ENCODE results near the gene ATP8A2.
"Not testable (repeated sequence)": the region's sequence is repeated elsewhere in the genome, so short reads cannot be mapped to it uniquely, and the experiment has no call there.

The ATP8A2 gene

DNA sequence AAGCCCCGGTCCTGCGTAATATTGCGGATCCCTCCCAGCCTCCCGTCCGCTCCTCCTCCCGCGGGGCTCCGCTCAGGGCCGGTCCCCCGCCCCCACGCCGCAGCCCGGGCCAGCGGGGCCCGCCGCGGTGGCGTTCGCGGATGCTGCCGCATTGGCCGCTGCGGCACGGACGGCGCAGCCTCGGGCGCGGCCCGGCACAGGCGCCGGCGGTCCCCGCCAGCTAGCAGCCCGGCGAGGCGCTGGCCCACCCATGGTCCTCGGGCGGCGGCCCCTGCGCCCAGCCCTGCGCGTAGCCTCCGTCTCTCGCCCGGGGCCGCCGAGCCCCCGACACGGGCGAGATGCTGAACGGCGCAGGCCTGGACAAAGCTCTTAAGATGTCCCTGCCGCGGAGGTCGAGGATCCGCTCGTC is at the start of gene ATP8A2:
Gene ATP8A2 (plus strand): TSS at position 100 of the 409 bp plus-strand sequence. CDS start 239 bp downstream, at position 339.
- DNase-seq: peak; percentile 35

DNA sequence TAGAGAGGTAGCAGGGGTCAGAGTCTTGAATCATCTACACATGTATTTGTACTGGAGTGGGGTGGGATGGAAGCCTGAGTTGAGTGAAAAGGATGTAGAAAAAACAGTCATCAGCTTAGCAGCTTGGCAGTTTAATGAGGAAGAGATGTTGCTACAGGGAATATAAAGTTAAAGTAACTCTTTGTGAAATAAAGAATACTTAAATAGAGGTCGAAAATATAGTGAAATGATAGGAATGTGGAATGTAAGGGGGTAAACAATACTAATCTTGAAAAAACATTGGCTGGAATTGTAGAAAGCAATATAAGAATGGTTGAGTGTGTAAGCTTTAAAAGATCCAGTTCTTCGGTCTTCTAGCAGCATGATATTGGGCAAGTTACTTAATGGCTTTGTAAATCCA is 47.7 kb upstream of the ATP8A2 start:
- DNase-seq: no peak

DNA sequence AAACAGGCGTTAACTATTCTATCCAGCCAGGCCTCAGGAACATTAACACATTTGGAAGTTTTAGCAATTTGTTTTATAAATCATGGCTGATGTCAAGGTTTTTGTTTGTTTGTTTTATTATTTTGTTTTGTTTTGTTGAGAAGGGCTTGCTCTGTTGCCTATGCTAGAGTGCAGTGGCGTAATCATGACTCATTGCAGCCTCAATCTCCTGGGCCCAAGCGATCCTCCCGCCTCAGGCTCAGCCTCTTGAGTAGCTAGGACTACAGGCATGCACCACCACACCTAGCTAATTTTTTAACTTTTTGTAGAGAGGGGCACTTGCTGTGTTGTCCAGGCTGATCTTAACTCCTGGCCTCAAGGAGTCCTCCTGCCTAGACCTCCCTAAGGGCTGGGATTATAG is 42.1 kb upstream of the ATP8A2 start:
- no peak for DNase-seq

DNA sequence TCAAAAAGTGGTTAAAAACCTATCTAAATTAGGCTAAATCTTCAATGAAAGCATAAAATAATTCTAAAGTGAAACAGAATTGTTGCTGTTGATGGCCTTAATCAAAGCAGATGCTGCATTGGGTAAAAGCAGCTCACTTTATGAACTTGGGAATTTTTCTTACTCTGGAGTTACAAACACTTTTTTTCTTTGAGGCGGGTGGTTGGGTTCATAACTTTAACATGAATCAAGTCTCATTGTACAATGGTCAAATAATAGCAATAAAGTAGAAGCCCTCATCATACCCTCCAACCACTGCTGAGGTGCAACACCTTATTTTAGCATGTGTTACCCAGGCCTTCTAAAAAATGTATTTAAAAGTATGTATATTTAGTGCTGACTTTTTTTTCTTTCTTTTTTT is 41.2 kb upstream of the ATP8A2 start:
- no peak for DNase-seq

DNA sequence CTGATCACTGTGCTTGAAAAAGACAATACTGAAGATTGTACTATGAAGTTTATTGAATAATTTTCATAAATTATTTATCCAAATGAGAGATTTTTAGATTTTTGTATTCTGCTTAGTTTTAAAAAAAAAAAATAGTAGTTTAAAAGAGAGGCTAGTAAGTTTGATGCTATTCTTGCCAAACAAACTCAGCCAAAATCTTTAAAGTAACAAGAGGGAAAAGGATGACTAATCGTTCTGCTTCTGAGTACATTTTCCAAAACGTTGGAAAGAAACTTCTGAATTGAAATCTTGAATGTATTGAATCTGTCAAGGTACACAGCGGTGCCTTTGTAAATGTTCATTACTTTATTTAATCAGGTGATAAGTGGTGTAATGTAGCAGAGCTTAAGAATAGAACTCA is 35.9 kb upstream of the ATP8A2 start:
- no peak for DNase-seq

DNA sequence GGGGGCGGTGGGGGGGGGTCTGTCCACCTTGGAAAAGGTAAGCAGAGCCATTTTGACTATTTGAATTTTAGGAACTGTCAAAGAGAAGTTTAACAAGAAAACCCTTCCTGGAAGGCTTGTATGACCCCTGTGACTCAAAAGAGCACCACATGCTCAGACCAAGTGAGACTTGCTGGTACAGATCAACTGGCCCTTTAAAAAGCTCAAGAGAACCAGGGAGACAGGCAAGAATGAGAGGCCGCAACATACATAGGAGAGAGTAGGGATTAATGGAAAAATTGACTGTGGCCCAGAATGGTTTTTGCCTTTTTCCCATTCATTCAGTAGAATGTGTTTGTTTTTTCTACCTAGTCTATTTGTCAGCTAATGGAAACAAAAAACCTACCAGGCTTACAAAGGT is 26.2 kb upstream of the ATP8A2 start:
- no peak for DNase-seq

DNA sequence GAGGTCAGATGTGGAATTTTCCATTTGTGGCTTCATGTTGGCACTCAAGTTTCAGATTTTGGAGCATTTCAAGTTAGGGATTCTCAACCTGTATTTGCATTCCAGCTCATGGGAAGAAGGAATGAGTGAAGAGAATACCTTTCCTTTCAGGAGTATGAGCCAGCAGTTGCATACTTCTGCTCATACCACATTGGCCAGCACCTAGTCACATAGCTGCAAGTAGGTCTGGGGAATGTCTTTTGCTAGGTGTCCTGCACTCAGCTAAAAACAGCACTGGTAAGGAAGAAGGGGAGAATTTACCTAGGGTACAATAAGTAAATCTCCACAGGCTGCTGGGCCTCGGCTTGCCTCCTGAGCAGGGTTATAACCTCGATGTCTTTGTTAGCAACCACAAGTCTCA is 24.6 kb upstream of the ATP8A2 start:
- DNase-seq: no peak

DNA sequence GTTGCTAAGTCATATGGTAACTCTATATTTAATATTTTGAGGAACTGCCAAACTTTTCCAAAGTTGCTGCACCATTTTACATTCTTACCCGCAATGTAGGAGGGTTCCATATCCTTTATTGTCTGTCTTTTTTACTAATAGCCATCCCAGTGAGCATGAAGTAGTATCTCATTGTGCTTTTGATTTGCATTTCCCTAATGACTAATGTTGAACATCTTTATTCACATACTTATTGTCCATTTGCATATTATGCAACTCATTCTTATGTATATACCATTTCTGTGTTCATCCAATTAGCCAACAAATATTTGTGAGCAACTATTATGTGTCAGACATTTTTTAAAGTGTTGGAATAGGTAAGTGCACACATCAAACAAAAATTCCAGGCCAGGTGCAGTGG is 20.4 kb upstream of the ATP8A2 start:
- DNase-seq: no peak

DNA sequence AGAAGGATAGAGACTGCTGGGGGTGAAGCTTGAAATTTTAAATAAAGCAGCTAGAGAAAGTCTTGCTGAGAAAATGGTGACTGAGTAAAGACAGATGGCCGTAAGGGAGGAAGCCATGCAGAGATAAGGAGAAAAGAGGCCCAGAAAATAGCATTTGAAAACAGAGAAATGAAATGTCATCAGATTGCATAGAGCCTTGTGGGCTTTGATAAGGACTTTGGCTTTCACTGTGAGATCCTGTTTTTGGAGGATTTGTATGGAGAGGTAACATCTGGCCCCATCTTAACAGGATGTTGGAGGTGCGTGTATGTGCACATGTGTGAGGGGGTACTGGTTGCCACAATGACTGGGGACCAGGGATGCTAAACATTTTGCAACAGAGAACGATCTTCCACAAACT is 19.5 kb upstream of the ATP8A2 start:
- DNase-seq: no peak

DNA sequence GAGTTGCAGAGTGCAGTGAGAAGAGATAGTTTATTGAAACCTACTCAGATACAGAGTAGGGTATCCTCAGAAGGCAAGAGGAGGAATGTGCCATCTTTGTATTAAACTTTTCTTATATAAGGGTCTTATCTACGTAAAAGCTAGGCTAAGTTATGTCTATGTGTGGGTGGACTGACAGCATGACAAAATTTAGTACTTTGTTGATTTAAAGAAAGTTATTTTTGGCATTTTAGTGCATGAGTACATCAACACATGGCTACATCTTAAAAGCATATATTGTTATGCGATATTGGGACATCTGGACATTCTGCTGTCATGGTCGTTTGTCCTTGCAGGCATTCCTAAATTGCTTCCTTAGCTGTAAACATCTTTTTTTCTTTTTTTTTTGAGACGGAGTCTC is 19.0 kb upstream of the ATP8A2 start:
- no peak for DNase-seq

DNA sequence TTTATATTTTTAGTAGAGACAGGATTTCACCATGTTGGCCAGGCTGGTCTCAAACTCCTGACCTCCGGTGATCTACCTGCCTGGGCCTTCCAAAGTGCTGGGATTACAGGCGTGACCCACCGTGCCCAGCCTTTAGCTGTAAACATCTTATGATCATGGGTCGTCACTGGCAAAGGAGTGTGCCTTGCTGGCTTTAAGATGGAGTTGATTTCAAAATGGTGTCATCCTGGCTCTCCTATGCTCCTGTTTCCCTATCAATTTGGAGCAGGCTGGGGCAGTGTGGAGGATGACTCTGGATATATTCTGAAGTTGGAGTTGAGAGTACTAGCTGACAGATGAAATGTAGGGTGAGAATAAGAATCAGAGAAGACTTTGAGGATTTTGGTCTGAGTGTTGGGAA is 18.4 kb upstream of the ATP8A2 start:
- no peak for DNase-seq

DNA sequence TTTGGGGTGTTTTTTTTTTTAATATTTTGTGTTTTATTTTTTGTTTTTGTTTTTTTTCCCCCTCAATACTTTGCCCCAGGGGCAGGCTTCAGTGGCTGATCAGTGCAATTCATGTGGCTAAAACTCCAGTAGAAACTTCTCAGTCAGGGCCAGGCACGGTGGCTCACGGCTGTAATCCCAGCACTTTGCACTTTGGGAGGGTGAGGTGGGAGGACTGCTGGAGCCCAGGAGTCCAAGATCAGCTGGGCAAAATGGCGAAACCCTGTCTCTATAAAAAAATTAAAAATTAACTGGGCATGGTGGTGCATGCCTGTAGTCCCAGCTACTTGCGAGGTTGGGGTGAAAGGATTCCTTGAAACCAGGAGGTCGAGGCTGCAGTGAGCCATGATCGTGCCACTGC is 17.4 kb upstream of the ATP8A2 start:
- no peak for DNase-seq

DNA sequence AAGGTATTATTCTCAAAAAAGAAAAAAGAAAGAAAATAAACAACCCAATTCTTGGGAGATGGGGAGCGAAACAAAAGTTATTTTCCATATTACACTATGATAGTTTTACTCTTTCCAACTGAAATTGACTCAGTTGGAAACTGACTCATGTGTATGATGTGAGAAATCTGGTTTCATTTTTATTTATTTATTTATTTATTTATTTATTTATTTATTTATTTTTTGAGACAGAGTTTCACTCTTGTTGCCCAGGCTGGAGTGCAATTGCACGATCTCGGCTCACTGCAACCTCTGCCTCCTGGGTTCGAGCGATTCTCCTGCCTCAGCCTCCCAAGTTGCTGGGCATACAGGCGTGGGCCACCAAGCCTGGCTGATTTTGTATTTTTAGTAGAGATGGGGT is 11.3 kb upstream of the ATP8A2 start:
- DNase-seq: not testable (repeated sequence)

DNA sequence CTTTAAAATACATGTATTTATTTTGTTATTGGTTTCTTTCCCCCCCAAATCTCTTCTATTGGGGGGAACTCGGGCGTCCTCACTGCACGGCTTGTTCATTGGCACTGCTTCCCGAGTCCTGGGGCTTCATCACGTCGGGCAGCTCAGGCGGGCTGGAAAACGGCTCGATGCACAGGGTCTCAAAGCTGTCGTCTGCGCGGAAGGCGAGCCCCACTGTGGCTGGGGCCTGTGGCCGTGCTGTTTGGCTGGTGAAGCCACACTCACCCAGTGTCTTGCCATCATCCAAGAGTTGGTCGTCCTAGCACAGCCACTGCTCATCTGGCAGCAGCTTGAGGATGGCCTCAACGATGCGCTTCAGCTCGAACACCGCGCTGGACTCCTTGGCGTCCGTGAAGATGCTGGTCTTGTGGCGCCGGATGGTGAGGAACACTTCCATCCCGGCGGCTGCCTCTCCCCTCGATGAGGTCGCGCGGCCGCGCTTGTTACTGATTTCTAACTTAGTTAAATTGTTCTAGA is 6.0 kb upstream of the ATP8A2 start:
- DNase-seq: no peak

DNA sequence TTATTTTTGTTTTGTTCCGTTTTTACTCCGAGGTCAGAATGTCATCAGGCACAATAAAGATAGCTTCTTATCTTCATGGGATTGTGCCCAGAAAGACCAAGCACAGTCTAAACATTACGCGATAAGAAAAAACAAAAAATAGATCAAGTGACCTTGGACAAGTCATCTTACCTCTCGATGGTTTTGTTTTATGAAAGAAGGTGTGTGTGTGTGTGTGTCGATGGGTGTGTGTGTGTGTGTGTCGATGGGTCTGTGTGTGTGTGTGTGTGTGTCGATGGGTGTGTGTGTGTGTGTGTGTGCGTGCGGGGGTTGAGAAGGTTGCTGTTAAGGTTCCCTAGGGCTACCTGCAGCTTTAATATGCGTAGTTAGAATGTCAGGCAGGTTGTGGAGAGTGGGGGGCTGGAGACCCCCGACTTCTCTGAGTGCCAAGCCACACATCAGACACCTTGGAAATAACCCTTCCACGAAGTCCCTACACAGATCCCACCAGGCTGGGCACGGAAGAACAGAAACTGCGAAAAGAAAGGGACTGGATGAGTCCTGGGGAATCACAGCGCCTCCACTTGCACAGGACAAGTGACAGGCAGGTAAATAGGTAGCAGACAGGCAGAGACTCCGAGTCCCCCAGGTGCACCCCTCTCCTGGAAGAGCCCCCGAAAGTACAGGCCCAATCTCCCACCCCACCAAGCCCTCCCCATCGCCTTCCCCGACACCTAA is 458 bp upstream of the ATP8A2 start:
- DNase-seq: peak; percentile 1

DNA sequence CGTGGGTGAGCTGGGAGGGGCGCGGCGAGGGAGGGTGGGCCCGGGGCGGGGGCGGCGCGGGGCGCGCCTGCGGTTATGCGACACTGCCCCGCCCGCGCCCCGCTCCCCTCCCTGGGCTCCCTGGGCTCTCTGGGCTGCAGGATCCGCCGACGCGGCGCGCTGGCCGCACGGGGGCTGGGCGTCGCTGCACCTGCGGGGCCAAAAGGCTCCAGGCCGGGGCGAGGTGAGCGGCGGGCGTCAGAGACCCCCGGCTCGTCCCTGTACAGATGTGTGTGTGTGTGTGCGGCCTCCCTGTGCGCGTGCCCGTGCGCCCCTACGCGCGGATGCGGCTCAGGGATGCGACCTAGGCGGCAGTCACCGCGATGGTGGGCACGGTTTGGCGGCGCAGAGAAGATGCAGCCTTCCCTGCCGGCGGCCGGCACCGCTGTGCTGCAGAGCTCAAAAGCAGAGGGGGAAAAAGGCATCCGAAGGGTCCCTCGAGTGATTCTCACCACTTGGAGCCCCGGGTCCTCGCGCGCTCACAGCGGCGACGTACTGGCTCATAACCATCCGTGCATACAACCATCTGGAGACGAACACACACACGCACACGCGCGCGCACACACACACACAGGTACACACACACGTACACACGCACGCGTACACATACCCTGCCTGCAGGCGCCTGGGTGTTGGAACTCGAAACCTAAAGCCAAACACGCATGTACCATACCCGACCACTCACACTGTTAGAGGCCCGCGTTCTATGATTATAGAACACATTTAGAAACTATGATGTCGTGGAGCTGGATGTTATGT is 709 bp downstream of the ATP8A2 start:
- peak; percentile 42 for DNase-seq

DNA sequence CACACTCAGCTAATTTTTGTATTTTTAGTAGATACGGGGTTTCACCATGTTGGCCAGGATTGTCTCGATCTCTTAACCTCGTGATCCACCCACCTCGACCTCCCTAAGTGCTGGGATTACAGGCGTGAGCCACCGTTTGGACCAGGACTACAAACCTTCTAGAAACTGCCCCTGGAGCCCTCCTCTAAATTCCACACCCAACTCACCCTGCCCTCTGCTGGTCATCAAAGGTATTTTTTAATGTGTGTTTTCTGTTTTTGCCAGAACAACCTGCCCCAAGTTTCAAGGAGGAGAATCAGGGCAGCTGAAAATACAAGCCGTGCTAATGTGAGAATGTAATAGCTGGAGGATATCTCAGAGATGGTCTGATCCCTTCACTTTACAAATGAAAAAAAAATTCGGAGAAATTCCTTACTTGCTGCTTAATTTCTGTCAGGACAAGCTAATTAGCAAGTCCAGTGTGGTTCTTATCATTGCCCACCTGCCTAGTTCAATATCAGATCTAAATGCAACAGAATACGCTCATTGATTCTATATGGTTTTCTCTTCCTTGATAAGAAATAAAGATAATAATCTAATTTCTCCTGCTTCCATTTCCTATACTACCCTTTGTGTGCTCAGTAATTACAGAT is 4.1 kb downstream of the ATP8A2 start:
- DNase-seq: peak; percentile 40

DNA sequence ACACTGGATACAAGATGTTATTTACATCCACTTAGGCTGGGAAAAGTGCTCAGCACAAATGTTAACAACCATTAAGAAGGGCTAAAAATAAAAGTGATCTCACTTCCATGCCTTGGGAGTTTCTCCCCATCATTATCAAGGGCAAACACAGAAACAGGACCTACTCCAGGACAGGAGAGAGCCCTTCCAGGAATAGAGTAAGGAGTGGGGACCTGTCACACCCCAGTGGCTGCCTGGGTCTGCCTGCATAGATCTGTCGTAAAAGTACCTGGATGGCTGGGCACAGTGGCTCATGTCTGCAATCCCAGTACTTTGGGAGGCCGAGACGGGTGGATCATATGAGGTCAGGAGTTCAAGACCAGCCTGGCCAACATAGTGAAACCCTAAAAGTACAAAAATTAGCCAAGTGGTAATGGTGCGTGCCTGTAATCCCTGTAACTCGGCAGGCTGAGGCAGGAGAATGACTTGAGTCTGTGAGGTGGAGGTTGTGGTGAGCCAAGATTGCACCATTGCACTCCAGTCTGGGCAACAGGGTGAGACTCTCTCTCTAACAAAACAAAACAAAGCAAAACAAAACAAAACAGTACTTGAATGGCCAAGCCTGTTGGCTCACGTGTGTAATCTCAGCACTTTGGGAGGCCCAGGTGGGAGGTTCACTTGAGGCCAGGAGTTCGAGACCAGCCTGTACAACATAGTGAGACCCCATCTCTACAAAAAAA is 5.6 kb downstream of the ATP8A2 start:
- no peak for DNase-seq

DNA sequence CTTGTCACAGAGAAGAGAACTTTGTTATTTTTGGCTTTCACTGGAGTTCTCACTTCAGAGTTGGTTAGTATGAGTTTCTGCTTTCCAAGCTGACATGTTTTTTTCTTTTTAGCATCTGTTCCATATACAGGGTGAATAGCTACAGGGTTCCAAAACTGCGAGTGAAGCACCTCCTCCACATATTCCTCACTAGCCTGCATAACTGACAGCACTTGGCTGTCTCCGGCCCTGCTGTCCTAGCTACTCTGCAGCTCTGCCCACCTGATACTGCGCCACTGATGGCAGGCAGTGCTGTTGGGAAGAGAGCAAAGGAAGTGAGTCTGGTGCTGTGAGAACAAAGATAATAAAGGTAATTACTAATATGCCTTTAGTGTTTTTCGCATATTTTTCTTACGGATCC is 6.8 kb downstream of the ATP8A2 start:
- no peak for DNase-seq

DNA sequence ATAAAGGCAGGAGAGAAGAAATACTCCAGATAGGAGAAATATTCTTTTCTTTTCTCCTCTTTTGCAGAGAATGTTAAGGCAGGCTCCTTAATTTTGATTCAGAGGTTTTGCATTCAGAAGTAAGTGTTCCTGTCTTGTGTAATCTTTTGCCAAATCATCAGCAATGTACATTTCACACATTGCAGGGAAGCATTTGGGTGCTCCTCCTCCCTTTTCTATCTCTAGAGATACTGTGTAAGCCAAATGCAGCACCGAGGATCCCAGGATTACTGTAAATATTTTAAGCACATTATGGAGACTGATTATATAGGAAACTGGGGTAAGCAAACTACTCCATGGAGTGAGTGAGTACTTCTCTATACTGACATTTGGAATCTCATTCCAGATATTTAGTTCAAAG is 7.2 kb downstream of the ATP8A2 start:
- no peak for DNase-seq

DNA sequence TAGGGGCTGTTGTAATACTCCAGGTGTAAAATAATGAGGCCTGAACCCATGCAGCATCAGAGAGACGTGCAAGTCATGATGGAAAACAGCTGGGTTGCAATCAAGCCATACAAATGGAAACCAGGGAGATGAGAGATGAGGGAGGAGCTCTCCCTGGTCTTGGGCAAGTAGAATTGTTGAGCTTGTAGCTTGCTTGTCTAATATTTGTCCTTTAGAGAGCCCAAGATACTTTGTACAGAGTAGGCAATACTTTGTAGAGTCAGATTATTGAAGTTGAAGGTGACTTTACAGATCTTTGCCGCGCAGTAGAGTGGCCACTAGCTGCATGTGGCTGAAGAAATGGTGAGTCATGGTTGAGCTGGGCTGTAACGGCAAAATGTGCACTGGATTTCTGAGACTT is 8.3 kb downstream of the ATP8A2 start:
- no peak for DNase-seq

DNA sequence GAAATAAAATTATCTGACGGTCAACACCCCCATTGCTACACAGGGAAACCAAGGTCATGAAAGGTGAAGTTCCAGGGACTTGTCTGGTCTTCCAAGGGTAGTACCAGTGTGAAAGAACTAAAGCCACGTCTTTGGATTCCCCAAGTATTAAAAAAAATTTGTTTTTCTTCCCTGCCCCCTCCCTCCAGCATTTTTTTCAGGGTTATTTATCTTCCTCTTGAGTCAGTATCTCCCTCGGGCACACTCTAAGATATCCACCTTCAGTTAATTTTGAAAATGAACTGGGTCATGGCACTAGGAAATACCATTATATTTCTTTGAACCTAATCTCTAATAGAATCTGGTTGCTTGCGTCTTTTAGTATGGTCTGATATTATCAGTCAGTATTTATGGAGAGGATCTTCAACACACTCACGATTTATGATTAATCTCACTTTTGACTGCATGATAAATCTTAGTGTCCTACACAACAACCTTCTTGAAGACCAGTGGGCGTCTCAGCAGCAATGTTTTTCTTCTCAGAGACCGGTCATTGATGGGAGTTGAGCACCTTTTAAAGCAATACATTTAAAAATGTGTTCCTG is 9.1 kb downstream of the ATP8A2 start:
- no peak for DNase-seq
